EL (cell line): Measurements from ENCODE around the gene TFEC.
"Not testable (repeated sequence)": the region's sequence is repeated elsewhere in the genome, so short reads cannot be mapped to it uniquely, and the experiment has no call there.

Experiments used
- DNase-seq: peaks from one replicate; pipeline ENCODE4 v3.0.0-alpha.2; 2016

The TFEC gene

DNA sequence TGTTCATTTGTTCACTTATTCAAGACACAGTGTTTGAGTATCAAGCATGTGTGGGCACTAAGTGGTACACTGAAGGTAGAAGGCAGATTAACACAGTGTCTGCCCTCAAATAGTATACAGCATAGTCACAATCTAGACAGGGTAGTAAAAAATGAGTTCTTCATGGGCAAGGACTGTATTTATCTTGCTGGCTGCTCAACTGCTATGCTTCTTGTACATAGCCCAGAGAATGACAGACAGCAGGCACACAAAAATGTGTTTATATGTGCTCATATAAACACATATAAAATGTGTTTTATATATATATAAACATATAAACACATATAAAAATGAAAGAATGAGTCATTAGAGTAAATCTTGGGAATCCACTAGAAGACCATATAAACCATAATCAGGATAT lies 43.1 kb downstream of the TFEC start:
- no peak for DNase-seq

DNA sequence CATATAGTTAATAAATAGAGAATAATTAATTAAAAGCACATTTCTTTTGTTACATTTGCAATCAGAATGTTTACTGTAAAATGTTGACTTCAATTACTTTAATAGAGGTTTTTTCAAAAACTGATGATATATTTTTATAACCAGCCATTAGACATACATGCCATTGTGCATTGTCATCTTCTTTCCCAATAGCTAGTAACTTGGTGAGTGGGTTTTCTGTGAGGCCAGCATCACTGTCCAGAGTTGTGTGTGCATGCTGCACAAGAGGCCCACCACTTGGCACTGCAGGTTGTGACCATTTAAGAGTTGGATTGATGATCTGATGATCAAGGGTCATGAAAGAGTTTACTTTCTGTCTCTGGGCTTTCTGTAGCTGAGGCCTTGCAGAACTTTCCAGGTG lies 46.5 kb downstream of the TFEC start:
- no peak for DNase-seq

DNA sequence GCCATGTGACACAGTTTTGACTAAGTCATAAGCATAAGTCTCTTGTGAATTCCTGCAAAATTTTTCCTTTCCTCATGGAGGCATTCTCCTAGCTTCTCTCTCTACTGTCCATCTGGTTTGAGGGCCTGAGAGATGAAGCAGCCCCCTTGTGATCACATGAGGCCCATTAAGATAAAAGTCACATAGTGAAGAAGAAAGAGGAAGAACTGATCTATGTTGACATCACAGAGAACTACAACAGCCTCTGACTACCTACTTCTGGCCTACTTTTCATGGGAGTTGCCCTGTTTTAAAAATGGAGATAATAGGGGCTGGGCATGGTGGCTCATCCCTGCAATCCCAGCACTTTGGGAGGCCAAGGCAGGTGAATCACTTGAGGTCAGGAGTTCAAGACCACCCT lies 50.4 kb downstream of the TFEC start:
- DNase-seq: no peak

DNA sequence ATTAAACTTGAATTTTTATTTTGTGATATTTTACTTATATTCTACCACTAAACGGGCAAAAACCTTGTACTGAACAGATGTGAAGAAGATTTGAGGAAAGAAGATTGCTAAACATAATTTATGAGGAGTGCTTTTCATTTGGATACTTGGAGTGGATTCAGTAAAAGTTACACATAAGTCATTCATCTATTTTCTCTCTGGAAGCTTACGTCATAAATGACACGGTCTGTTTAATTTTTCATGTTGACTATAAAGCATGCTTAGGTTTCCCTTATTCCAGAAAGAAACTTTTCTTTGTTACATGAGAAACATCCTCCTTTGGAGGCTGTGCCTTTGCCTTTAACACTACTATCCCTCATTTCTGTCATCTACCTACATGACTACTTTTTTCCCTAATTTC lies 53.9 kb downstream of the TFEC start:
- no peak for DNase-seq

DNA sequence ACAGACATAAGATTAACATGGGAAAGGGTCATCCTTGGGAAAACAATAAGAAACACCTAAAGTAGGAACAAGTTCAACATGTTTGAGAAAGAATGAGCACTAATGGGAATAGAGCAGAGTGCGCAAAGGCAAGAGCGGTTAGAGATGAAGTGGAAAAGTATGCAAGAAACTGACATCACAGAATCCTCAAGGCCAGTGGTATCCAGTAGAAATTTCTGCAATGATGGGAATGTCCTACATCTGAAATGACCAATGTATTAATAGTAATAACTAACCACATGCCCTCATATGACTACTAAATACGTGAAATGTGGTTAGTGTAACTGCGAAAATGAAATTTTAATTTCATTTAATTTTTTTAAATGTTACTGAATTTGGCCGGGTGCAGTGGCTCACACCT lies 54.8 kb downstream of the TFEC start:
- DNase-seq: no peak

DNA sequence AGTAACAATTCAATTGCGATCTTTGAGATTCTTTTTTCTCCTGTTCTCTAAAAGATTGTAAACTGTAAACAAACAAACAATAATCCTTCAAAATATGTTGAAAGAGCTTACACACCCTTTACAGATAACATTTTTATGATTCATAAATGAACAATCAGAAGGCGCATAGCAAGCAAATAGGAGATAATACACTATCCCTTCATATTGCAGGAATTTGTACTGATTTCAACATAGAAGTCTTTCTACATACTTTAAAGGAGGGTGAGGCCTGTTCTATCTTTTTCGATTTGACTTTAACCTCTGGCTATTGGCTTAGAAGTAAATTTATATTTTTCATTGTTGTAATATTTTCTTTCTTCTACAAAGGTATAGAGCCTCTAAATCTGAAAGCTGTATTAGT lies 57.2 kb downstream of the TFEC start:
- DNase-seq: no peak

DNA sequence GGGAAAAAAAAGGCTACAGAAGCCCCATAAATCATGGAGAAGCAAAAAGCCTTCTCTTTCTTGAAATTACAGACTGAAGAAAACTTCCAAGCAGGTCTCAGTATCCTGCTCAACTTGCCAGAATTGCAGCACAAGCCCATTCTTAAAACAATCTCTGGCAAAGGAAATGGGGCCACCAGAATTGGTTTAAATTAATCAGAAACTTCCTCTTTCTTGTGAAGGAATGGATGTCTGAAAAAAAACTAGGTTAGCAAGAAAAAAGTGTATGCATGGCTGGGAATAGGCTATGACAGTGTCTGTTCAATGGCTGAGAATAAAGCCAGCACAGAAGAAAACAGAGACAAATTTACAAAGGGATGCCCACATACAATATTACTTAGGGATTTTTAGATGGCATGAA lies 59.1 kb downstream of the TFEC start:
- no peak for DNase-seq

DNA sequence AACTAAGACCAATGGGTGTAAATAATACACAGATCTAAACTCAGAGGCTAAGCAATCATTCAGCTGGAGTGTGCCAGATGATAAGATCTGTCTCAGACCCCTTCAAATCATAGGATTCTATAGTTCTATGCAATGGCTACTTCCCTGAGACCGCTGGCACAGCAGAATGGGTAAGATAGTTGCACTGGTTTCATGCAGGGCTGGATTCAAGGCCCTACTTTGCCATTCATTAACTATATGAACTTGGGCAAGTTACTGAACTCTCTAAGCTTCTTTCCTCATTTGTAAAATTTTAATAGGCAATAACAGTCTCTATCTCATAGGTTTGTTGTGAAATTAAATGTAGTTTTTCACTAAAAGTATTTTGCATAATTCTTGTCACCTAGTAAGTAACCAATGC lies 62.0 kb downstream of the TFEC start:
- no peak for DNase-seq

DNA sequence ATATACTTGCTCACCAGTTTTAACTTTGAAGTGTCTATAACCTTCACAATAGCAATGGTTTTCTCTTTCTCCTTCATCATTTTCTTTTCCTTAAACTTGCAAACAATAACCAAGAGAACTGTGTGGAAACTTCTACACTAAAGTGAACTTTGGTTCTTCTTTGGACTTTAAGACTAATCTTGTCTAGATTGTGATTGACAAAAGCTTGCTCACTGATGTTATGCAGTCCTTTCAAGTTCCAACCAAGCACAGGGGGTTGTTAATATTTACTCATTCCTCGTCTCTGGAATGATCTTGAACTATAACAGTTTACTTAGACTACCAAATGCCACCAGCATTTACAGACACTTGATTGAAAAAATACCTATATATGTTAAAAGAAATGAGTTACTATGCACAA lies 62.4 kb downstream of the TFEC start:
- DNase-seq: no peak

DNA sequence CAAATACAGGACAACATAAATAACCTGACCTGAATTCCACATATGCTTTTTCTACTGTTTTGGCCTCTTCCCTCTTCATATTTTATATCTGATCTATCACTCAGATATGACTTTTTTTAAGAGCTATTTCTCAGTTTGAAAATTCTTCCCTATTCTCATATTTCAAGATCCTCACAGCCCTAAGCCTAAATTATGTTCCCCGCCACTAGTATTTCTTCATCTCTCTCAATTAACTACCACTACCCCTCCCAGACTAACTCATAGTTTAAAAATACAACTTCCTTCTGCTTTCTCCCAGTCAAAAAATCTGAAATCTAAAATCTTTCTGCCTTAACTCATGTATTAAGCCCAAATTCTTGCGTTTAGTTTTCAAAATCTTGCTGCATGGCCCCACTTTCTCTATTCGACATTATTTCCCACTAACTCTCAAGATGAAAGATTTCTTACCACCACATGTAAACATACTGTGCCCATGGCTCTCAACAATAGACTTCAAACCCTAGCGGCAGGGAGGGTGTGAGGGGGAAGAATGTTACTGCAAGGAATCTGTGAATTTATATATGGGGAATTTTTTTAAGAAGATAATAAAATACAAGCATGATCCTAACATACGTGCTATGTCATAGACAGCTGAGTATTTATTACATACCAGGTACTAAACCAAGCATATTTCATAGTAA lies 64.6 kb downstream of the TFEC start:
- no peak for DNase-seq

DNA sequence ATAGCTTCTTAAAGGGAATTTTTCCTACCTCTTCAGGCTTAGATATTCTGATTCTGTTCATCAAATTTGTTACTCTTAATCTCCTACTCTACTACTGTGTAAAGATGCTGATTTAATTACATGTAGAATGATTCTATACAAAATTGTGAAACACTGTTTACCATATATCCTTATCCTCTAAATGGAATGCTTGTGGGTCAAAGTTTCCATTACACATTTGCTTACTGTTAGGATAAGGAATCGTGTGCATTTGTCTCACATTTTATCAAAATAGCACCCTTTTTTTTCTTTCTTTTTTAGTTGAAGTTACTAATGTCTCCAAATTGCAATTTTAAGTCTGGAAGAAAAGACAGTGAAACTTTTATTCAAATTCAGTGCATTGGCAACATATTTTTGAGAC lies 65.3 kb downstream of the TFEC start:
- DNase-seq: no peak

DNA sequence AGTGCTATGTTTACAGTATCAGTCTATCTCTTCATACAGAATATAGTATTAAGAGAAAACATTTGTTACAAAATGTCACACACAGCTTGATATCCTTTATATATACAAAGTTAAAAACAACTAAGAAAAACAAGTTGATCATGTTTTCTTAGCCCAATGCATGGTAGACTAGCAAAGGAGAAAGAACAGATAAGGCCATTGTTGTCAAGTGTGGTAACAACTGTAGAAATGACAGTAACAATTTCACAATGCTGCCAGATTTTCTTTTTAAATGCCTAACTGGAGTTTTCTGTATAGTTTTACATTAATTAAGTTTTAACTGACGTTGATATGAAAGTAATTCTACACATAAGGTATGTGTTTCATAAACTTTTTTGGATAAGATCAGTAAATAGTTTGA lies 65.8 kb downstream of the TFEC start:
- no peak for DNase-seq

DNA sequence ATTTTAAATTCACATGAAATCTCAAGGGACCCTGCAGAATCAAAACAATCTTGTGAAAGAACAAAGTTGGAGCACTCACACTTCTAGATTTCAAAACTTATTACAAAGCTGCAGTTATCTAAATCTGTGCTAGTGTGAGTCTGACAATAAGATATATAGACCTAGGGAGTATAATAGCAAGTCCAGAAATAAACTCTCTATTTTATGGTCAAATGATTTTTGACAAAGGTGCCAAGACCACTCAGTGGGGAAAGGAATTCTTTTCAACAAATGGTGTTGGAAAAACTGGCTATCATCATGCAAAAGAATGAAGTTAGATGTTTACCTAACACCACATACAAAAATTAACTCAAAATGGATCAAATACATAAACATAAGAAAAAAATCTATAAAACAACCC lies 68.2 kb downstream of the TFEC start:
- no peak for DNase-seq

DNA sequence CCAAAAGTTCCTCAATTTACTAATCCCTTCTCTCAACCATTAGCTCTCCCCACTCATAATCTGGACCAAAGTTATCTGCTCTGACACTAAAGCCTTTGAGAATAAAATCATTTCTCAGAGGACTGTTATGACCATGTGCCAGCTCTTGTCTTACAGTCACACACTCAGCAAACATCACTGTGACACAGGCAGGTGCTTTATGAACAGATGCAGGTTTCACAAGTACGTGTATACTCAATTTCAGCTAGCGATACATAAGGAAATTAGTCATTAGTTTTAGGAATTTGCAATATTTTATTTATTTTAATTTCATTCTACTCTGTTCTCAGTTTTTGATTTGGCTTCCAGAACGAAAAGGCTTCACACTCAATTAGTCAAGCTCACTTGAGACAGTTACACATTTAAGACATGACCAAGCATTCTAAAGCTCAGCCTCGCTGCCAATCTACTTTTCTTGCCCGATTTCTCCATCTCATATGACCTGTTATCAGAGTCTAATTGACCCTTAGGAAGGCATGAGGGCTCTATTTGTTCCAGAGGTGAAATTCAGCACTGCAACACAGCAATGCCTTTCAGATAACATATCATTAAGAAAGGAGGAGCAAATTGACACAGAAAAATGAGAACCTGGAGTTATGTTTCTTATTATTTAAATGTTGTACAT lies 76.8 kb downstream of the TFEC start:
- DNase-seq: no peak

DNA sequence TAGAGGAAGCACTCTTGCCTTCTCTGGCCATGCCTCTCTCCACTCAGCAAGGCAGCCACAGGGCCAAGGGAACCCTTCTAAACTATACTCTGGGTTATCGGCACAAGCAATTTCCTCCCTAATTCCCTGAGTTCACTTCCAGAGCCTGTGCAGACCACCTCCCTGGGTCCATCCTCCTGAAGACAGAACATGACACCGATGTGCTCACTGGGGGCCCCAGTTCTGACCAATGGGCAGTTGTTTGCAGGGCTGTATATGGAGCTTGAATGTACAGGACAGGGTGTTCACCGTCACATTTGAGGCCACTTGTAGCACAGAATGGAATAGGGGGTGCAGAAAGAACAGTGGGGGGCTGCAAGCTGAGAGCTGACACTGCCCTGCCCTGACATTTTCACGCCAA lies 77.7 kb downstream of the TFEC start:
- no peak for DNase-seq

DNA sequence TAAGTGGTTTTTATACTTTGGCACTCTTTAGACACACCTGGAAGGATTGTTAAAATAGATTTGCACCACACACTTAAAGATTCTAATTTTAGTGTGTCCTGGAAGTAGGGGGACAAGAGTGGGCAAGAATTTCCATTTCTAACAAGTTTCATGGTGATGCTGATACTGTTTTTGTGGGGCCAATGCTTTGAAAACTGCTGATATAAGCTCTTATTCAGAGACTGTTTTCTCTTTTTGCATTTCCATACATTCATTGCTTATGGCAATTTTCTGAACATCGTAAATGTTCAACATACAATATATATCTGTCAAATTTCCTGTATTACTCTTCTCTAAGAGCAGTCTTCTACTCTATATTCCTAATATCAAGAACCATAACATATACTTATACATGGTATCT lies 79.0 kb downstream of the TFEC start:
- DNase-seq: no peak

DNA sequence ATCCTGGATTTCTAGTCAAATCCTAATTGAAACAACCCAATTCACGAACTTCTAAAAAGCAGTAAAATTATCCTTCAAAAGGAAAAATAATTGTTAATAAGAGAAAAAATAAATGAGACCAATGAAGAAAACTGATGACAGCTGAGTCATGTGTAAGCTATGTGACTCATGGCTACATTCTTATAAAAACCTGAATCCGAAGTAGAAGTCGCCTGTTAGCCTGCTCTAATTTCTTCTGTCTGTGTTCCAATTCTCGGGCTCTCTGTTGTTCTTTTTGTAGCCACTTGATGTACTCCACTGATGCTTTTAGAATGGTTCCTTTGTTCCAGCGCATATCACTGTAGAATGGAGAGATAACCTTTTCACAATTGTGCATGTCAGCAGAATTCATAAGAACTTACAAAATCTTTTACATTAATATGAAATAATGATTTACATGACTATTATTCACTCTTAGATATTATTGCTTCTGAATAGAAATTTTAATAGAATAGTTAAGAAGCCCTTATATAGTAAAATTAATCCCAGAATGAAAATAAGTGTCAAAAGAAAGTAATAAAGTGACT lies 88.8 kb downstream of the TFEC start:
- DNase-seq: peak; percentile 28

DNA sequence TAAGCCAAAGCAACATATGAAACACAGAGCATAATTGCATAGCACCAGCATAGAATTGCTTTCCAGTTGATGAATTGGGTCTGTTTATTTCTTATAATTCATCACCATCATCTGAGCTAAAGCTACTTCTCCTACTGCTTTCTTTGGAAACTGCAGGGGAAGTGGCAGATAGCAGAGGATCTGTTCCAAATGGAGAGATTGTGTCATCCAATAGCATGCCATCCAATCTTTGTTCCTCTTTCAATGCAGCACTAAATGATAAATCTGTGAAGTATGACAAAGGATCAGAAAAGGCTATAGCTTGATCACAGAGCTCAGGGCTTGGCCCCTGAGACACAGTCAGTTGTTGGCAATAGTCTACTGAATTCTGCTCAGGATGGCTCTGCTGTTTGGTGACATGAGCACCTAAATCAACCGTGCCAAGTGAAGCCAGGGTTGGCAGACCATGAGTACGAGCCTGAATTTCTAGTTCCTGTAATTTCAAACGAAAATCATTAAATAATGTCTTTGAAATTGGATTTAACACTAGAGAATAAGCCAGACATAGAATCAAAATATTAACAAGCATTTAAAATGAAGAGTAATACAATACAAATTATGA lies 90.0 kb downstream of the TFEC start:
- DNase-seq: no peak

DNA sequence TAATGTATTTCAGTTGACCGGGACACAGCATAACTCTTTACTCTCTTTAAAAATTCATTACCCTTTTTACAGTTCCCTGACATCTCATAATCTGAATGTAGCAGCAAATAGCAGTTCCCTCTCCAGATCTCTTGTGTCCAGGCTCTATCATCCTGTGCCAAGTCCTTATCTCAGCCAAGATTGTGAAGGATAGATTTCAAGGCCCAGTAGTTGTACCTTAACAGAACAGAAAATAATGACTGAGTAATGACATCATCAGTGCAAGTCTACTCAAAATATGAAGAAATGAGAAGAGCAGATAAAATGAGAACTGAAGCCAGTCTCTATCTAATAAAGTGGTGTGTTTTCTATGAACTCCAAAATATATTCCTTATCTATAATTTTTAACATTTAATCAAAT lies 92.6 kb downstream of the TFEC start:
- no peak for DNase-seq

DNA sequence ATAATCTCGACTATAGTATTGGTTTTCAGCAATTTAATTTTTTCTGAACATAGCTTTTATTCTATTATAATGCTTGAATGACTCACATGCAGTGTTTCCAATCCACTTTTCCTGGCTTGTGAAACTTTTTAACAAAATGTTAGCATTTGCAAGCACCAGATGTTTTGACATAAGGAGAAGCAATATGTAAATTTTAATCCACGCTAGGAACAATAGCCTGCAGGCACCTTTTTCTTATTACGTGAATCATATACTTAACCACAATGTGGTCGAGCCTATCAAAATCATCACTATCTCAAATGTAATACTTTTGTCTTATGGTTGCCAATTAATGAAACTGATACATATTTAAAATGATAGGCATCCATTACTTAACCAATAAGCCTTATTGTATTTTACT lies 97.1 kb downstream of the TFEC start:
- peak; percentile 37 for DNase-seq

DNA sequence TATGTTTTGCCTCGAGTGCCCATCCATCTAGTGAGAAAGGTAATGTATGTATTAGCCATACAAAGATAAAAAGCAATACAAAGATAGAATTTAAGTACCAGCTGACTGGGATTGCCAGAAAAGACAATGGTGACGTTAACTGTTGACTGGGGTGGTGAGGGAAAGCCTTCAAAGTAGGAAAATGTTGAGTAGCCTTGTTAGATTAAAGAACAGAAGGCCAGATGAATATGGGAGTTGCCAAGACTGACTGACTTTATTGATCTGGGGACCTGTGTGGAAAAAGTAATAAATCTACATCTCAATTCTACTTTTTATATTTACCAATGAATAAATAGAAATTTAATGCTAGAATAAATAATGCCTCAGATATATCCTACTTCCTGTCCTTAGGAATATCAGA lies 97.7 kb downstream of the TFEC start:
- no peak for DNase-seq

DNA sequence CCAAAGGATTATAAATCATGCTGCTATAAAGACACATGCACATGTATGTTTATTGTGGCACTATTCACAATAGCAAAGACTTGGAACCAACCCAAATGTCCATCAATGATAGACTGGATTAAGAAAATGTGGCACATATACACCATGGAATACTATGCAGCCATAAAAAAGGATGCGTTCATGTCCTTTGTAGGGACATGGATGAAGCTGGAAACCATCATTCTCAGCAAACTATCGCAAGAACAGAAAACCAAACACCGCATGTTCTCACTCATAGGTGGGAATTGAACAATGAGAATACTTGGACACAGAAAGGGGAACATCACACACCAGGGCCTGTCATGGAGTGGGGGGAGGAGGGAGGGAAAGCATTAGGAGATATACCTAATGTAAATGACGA lies 100.4 kb downstream of the TFEC start:
- DNase-seq: not testable (repeated sequence)

DNA sequence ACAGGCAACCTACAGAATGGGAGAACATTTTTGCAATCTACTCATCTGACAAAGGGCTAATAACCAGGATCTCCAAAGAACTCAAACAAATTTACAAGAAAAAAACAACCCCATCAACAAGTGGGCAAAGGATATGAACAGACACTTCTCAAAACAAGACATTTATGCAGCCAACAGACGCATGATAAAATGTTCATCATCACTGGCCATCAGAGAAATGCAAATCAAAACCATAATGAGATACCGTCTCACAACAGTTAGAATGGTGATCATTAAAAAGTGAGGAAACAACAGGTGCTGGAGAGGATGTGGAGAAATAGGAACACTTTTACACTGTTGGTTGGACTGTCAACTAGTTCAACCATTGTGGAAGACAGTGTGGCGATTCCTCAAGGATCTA lies 100.8 kb downstream of the TFEC start:
- DNase-seq: not testable (repeated sequence)

DNA sequence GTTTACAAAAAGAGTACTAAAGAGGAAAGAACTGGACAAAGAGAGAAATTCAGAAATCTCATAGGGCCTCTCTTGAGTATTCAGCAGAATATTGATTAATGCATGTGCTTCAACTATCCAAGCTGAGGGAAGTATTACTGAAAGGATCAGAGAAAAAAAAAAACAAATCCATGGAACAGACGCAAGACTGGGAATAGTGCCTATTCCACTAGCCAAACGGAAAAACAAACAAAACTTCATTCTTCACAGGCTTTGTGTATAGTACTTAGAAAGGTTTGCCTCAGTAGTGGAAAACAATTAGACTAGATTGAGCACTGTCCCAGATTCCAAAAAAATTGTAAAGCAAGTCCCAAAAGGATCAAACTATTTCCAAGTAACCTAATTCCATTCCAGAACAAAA lies 106.2 kb downstream of the TFEC start:
- DNase-seq: no peak
